ENCODE results near the gene ZNF667.

The ZNF667 gene

GRCh38 chr19:56393119-56394012 is 83.8 kb downstream of the ZNF667 start, which contains the start of gene ZNF582:
Gene ZNF582, minus strand, starts transcription at chr19:56393534. Its CDS starts 1,782 bp downstream, at chr19:56391752.
- peak; percentile 79 for DNase-seq
